NCI-H187 treated with DMSO at 0.1 percent for 48 hours (cell line): ENCODE data around the gene CITED4.

Source experiments
- DNase-seq: peaks from one replicate; lab custom pipeline; 2025; lab: John Stamatoyannopoulos, UW

The CITED4 gene

DNA sequence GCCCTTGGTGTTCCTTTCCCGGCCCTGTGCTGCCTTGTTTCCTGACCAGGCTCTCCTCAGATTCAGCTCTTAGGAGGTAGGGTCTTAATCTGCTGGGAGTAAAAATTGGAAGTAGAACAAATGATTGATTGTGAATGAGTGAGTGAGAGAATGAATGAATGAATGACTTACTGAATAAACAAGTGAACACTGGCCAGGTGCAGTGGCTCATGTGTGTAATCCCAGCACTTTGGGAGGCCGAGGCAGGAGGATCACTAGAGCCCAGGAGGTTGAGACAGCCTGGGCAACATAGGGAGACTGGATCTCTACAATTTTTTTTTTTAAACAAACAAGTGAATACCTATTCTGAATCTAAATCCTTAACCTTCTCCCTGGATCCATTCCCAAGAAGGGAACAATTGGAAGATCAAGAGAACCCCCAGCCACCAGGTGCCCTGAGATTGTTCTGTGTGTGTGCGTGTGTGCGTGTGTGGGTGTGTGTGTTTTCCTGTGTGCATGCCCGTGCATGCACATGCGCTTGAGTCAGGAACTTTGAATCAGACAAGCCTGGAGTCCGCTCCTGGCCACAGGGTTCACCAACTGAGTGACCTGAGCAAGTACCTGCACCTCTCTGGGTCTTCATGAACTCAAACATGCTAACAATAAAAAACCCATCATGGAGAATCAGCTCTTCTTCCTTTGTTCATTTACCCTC lies 24.3 kb upstream of the CITED4 start:
- DNase-seq, result no peak

DNA sequence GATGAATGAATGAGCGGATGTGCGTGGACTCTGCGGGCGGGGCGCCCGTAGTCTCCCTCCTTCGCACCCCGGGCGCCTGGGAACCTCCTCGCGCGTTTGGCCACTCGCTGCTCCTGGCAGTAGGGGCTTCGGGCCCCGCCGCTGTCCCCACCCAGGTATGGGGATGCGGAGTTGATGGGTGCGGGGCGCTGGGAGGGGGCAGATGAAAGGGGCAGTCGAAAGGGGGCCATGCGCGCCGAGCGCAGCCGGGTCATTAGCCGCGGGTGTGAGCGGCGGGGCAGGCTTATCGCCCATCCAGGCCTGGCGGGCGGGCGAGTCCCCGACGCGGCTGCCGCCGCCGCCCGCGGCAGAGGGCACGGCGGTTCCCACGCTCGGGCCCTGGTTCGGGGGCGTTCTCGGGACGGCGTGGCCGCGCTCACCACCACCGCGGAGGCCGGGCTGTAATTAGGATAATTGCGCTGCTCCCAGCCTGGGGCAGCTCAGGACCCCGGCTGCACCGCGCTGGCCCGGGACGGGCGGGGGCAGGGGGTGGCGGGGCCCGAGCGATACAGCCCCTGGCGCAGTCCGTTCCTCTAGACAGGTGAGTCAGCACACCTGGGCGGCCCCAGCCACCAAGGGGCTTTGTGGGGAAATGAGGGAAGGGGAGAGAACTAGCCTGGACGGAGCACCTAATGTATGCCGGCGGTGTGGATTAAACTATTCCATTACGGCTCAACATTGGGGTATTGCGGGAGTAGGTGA lies 22.1 kb upstream of the CITED4 start:
- DNase-seq, result no peak

DNA sequence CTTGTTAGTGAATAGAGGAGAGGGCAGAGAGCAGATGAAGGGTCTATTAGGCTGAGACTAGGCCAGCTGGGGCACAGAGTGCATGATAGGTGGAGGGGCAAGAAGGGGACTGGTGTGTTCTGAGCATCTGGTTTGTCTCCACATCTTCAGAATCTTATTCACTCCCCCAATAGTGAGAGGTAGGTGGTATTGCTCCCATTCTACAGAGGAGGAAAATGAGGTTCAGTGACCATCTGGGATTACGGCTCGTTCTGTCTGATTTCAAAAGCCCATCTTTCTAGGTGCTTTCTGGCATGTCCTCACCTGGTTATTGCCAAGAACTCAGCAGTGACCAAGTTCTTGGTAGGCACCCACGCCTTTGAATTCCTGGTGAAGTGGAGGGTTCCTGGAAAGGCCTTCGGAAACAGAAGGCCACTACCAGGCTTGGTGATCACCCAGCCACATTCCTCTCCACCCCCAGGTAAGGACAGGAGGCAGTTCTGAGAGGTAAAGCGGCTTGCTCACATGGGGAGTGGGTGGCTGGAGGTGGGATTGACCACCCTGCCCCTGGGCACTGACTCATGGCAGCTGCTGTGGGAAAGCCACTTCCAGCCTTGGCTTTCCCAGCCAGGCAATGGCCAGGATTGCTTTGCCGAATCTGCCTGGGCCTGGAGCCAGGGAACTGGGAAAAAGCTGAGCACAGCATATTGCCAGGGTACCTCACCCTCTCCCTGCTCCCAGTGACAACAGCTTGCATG lies 18.8 kb upstream of the CITED4 start:
- no peak for DNase-seq

DNA sequence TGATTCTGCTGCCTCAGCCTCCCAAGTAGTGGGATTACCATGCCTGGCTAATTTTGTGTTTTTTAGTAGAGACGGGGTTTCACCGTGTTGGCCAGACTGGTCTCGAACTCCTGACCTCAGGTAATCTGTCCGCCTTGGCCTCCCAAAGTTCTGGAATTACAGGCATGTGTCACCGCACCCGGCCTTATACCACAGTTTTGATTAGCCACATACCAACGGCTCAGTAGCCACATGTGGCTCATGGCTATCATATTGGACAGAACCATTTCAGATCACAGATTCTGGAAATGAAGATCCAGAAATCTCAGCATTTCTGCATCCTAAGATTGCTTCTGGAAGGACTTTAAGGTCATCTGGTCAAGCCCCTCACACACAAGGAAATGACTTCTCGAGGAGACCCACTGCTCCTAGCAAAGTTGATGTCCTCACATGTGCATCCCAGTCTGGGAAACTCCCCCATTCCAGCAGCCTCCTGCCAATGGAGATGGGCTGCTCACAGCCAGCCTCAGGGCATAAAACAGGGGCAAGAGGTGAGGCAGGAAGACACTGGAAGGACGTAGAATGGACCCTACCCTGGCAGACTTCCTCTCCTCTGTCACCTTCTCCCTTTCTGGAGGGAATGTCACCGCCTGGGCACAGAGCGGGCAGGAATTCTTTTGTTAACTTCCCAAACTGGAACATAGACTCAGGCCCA lies 17.5 kb upstream of the CITED4 start:
- DNase-seq, result no peak

DNA sequence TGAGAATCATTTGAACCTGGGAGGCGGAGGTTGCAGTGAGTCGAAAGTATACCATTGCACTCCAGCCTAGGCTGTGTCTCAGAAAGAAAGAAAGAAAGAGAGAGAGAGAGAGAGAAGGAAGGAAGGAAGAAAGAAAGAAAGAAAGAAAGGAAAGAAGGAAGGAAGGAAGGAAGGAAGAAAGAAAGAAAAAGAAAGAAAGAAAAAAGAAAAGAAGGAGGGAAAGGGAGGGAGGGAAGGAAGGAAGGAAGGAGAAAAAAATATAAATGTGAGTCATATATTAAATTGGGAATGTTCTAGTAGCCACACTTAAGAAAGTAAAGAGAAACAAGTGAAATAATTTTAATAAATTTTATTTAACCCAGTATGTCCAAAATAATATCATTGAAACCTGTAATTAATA lies 16.7 kb upstream of the CITED4 start:
- no peak for DNase-seq

DNA sequence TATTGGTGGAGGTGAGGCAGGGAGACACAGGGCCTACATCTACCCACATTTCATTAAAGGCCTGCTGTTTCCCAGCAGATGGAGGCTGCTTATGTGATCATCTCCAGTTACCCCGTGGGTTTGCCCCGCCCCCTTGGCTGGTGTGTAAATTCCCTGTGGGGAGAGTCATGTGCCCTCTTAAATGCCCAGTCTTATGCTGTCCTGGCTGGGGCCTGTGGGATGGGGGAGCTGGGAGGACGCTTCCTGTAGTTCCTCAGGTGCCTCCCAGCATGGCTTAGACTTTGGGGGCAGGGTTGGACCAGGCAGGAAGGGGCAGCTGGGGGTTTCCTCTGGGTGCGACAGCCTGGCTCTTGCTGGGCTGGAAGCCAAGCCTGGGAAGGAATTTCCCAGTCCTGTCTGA lies 15.5 kb upstream of the CITED4 start:
- no peak for DNase-seq

DNA sequence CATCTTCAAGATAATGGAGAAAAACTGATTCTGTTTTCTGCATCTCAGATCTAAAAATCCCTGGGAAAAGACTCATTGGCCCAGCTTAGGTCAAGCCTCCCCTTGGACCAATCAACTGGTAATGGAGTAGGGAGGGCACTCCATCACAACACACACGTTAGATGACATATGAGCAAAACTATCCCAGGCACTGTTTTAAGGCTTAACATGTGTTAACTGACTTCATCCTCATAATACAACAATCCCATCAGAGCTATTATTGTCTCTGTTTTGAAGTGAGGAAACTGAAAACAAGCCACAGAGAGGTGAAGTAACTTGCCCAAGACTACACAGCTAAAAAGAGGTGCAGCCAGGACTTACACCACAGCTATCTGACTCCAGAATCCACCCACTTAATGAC lies 14.7 kb upstream of the CITED4 start:
- DNase-seq, result no peak

DNA sequence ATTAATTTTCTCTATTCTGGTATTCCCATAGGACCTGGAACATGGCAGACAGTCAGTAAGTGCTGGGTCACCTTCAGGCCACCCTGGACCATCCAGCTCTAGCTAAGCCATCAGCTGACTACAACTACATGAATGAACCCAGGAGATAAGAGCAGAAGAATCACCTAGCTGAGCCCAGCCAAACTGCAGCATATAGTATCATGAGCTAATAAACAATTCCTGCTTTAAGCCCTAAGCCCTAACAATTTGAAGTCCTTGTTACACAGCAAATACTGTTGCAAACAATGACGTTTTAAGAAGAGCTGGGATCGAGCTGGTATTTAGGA lies 14.2 kb upstream of the CITED4 start:
- no peak for DNase-seq

DNA sequence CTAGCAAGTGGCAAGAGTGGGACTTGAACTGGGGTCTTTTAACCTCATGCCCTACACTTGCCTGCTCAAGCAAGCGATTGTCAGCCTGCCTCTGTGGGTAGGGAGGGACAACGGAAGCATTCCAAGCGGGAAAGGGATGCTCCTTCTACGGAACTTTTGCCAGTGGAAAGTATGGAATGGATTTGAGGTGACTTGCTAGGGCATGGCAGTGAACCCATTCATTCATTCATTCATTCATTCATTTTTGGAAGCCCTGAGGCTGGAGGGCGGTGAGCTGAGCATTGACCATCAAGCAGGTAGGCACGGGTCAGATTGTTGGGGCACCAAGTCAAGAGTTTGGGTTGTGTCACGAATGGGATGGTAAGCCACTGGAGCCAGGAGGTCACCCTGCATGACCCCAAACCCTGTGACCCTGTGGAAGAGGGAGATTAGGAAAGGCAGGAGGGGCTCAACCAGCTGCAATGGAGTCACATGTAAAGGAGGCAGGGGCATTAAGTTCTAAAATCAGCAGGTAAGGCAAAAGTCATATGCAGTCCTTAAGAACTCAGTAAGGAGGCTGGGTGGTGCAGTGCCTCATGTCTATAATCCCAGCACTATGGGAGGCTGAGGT lies 11.8 kb upstream of the CITED4 start:
- DNase-seq, result no peak

DNA sequence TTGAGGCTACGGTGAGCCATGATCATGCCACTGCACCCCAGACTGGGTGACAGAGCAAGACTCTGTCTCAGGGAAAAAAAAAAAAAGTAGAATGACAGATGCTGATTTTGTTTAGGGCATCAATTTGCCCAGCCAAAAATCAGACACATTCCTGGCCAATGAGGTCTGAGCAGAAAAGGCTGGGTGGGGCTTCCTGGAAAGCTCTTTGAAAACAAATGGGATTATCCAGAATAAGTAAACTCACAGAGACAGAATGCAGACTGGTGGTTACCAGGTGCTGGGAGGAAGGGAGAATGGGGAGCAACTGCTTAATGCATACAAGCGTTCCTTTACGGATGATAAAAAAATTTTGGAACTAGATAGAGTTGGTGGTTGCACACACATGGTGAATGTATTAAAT lies 10.1 kb upstream of the CITED4 start:
- no peak for DNase-seq

DNA sequence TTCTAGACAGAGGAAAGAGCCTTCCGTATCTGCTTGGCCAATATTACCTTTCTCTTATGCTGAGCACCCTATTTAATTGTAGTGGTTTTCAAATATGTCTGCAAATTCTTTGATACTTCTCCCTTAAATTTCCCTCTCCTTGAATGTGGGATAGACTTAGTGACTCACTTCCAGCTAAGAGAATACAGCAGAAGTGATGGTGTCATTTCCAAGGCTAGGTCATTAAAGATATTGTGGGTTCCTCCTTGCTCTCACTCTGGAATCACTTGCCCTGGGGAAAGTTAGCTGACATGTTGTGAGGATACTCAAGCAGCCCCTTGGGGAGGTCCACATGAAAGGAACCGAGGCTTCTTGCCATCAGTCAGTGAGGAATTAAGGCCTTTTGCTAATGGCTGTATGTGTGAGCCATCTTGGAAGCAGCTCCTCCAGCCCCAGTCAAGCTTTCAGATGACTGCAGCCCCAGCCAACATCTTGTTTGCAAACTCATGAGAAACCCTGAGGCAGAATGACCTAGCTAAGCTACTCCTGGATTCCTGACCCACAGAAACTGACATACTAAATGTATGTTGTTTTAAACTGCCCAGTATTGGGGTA lies 8.1 kb upstream of the CITED4 start:
- DNase-seq, result no peak

DNA sequence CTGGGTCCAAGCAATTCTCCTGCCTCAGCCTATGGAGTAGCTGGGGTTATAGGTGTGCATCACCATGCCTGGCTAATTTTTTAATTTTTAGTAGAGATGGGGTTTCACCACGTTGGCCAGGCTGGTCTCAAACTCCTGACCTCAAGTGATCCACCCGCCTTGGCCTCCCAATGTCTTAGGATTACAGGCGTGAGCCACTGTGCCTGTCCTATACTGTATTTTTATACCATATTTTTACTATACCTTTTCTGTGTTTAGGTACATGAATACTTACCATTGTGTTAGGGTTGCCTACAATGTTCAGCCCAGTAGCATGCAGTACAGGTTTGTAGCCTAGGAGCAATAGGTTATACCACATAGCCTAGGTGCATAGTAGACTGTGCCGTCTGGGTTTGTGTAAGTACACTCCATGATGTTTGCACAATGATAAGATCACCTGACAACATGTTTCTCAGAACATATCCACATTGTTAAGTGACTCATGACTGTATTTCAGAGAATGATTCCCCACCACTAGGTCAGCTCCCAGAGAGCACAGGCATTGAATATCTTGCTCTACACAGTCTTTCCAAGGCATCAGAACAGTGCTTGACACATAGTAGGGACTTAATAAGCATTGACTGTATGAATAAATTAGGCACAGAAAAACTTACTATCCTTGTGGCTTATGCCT lies 6.0 kb upstream of the CITED4 start:
- DNase-seq, result no peak

DNA sequence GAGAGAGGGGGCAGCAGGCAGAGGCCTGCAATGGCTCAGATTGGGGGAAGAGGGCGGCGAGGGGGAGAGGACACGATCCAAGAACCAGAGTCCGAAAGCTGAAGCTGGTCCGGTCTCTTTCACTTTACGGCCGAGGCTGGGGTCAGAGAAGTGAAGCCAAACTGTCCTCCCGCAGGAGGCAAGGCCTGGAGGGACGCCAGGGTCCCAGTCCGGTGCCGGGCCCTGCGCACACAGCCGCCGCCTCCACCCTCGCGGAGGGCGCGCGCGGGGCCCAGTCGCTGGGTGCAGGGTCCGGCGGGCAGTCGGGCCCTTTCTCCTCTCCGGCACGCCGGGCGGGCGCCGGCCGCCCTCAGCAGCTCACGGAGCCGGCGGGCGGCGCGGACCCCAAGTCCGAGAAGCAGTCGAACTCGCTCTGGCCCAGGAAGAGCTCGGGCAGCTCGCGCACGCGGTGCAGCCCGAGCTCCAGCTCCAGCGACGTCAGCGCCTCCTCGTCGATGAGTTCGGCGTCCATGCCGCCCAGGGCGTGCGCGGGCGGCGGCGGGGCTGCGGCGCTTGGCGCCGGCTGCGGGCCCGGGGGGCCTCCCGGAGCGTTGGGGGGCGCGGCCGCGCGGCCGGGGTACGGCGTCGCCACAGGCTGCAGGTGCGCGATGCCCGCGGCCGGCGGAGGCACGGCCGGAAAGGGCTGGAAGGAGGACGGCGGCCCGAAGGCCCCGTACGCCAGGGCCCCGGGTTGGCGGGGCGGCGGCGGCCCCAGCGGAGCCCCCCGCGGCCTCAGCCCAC lies 749 bp downstream of the CITED4 start:
- DNase-seq, result no peak

DNA sequence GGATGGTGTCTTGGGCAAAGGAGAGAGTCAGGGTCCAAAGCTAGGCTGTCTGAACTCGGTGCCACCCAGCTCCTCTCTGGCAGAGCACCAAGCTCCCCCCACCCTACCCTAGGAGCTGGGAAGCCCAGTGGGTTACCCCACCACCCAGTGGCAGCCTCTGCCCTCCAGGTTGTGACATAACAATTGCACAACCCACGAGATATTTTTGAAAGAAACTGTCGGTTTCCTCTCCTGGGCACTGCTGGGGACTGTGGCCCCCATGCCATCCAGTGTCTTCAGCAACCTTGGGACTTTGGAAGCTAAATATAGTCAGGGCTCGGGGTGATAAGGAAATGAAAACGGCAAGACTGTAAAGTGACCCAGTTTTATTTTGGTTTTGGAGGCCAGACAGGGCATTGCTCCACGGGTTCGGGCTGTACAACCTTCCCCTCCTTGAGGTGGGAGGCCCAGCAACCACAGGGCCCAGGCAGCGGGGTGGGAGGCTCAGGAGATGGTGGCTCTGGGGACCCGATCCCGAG lies 1.4 kb downstream of the CITED4 start:
- no peak for DNase-seq

DNA sequence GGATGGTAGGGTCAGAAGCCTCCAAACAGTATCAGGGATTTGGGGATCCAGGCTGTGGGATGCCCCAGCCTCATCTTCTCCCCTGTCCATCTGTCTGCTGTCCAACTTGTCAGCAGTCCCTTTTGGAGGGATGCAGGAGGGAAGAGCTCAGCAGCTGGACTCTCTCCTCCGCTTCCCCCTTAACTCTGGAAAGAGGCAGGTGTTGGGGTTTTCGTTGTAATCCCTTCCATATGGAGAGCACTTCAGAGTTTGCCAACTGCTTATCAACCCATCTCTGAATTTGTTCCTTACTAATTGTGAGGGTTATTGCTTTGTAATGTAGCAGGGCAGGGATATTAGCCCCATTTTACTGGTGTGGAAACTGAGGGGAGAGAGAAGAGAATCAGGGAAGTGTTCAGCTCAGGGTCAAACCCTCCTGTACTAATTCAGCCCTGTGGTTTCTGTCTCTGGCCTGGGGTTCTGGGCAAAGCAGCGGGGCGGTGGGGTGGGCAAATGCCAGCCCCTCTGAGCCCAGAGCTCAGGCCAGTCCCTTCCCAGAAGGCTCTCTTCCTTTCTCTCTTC lies 3.2 kb downstream of the CITED4 start:
- no peak for DNase-seq

DNA sequence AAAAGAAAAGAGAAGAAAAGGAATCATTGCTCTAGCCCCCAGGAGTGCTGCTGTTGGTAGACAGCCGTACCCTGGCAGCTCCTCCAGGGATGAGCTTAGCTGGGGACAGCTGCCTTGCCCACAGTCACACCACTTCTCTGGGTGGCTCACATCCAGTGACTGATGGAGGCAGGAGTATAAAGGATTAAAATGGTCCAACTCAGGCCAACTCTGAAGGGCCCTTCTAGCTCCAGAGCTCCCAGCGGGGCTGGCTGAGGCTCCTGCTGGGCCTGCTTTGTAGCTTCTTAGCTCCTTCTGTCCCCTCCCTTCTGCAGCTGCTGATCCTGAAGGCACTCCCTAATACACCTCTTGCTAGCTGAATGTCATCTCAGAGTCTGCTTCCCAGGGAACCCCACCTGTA lies 4.4 kb downstream of the CITED4 start:
- DNase-seq, result no peak

DNA sequence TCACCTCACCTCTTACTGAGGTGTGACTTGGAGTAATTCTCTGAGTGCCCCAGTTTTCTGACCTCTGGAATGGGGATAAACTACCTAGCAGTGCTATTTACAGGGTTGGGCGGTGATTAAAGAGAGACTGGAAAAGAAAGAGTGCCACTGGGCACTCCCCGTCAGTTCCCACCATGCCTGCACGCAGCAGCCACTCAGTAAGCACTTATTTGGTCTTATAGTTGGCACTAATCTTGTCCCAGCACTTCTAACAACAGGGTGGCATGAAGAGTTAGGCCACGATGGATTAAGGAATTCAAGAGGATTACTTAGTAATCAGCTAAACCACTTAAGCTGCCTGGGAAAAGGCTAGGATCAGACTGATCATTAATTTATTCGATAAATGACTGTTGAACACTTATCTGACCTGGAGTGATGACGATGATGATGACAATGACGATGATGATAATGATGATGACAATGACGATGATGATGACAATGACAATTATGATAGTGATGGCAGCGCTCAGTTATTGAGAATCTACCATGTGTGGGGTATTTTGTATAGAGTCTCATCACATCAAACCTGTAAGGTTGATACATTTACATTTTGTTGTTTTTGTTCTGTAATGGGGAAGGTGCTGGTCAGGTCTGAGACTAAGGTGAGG lies 5.4 kb downstream of the CITED4 start:
- no peak for DNase-seq

DNA sequence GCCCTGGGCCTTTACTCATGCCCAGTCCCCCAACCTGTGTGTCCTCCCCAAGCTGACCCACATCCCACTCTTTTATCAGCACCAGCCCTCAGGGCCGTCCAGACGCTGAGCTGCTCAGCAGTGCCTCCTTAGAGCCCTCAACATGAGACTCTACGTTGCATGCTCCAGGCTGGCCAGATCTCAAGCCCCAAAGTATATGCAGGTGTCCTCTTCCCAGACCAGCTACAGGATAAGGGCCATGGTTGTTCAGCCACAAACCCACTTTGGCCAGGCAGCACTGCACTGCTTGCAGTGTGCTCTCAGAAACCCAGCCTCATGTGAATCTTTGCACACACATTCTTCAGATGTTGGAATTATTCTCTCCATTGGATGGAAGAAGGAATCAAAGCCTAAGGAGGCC lies 6.0 kb downstream of the CITED4 start:
- no peak for DNase-seq

DNA sequence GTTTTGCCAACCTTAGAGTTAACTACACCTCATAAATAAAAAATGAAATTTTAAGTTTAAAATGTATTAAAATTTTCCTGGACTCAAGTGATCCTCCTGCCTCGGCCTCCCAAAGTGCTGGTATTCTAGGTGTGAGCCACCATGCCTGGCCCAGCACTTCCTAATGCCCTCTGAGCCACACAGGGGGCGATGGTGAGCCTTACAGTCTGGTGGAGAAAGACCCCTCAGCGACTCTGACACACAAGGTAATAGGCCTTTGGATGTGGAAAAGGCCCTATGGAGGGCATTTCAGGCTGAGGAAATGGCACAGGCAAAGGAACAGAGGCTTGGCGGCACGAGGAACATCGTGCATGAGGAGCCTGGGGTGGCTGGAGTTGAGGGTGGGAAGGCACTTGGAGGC lies 6.7 kb downstream of the CITED4 start:
- no peak for DNase-seq

DNA sequence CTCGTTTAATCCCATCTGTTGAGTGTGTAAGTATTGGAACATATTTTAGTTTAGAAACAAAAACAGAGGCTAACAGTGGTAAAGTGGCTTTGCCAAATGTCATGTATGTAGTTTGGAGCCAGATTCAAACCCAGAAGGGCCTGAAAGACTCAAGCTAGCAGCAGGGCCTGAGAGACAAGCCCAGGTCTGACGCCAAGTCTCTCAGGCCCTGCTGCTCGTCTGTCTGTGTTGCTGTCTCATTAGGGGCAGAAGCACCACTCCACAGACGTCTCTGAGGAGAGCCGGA lies 8.3 kb downstream of the CITED4 start:
- DNase-seq, result no peak
